HG03025 (cell line): ENCODE results near the gene RALY.
"Not testable (repeated sequence)": the region's sequence is repeated elsewhere in the genome, so short reads cannot be mapped to it uniquely, and the experiment has no call there.

ENCODE experiments used
- ATAC-seq: cut with Tn5 transposase; IDR thresholded peaks from one replicate; pipeline ENCODE4 v1.9.1; 2021; ENCODE audit warnings: mild to moderate bottlenecking, moderate library complexity; ENCODE audit not compliant: unreplicated experiment, low FRiP score

The RALY gene

GRCh38 chr20:34014878-34015277 lies 21.2 kb downstream of the RALY start:
- no peak for ATAC-seq

DNA sequence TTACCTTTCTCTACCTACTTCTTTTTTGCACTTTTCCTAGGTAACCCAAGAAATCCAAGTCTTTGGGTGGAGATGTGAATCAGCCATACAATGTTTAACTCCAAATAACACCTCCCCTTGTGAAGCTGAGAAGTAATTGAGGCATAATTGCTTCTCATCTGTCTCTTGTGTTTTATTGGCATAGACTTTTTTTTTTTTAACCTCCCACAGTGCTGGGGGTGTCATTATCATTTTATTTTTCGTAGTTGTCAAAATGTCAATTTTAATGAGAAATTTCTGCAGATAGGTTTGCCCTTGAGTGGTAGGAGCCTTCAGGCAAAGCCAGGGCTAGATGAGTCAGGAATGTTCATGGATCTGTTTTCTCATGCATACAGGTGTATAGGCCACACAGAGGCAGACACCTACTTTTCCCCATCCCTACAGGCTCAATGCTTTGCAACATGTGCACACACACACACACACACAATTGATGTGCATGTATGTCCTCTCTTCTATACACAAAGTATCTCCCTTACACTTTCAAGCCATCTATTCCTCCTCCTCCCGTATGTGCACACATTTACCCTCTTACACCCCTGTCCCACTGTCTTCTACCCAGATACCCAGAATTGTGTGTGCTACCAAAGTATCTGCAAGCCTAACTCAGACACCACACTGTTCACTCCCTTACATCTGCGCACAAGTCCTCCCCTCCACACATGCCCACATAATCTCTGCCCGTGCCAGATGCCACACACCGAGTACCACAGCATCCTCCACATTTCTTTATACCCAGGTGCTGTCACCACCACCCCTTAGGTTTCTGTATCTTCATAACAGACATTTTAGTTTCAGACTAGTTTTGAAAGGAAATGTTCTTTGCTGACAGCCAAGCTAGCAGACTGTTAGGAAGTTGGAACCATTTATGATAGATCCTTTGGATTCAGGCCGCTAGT lies 22.0 kb downstream of the RALY start:
- ATAC-seq = no peak

- no peak for ATAC-seq
Observed at GRCh38 chr20:34016736-34017135, 23.0 kb downstream of the RALY start.

GRCh38 chr20:34017610-34018009 lies 23.9 kb downstream of the RALY start:
- ATAC-seq = no peak

DNA sequence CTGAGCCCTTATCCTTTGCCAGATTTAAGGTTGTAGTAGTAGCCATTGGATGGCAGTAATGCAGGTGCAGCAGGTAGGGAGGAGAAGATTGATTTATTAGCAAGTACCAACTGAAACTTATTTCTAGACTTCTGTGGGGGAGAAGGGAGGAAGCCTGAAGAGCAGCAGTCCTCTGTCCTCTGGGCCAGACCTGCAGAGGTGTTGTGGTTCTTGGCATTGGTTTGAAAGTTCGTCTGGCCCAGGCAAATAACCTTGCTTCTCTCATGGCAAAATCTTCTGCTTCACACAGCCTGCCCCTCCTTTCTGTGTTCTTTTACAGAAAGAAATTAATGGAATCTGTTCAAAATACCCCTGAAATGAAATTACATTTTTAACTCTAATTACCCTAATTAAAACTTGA lies 24.5 kb downstream of the RALY start:
- ATAC-seq = no peak

DNA sequence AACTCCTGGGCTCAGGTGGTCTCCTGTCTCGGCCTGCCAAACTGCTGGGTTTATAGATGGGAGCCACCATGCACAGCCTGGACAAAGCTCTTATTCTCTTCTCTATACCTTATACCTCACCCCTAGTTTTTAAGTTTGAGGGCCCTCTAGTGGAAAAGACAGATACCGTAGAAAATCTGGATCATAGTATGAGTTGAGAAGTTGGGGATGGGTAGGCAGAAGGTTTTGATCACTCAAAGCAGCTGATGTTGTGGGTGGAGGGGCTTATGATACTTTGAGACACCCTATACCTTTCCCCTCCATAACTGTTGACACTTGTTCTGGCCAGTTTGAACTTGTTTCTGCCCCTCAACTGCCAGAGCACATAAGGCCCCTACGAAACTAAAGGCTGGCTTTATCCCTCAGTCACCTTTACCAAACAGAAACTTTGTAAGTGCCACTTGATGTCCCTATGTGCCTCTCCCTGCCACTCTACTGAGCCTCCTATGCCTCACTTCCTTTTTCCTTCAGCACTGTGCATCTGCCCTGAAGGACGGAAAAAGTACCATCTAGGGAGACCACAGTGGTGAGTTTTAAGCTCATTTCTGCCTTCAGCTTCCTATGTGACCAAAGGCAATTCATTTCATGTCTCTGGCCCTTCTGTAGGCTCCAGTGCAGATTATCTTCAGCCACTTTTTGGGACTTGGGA lies 28.6 kb downstream of the RALY start:
- ATAC-seq = no peak

GRCh38 chr20:34022839-34023234 lies 29.1 kb downstream of the RALY start:
- no peak for ATAC-seq

GRCh38 chr20:34023937-34024722 lies 30.4 kb downstream of the RALY start:
- no peak for ATAC-seq

DNA sequence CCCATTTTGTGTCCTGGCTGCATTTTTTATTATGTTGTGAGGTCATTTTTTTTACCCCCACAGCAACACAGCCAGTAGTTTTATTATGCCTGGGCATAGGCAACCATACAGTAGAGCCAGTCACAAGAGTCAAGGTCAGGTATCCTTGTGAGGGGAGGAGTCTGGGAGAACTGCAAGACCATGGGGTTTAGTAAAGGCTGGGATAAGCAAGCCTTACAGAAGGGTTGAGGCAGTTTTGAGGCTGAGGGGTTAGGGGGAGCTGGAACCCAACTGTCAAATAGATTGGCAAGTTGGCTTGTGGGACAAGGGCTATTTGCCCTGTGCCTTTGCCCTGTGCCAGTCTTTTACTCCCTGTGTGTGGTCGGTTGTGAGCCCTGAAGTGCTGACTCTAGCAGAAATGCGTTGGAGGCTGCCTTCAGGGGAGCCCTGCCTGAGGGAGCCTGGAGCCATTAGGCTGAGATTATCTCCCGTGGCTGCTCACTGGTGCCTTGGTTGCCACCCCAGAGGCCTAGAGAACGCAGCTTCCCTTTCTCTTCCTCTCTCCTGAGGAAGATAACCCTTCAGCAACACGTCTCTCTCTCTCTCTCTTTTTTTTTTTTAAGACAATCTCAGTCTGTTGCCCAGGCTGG lies 31.1 kb downstream of the RALY start:
- no peak for ATAC-seq

GRCh38 chr20:34028013-34028412 lies 34.3 kb downstream of the RALY start:
- ATAC-seq = not testable (repeated sequence)

DNA sequence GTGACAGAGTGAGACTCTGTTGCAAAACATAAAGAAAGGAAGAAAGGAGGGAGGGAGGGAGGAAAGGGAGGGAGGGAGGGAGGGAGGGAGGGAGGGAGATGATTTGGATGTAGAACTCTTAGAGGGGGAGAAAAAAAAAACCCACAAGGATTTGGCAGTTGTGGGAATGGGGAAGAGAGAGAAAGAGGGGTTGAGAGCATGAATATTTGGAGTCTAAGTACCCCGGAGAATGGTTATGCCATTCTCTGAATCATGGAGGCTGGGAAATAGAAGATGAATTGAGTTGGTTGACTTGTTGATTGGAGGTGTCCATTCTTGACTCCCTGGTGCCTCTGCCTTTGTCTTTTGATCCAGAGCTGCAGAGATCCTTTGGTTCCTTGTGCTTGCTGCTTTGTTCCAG lies 35.7 kb downstream of the RALY start:
- no peak for ATAC-seq

- no peak for ATAC-seq
Observed at GRCh38 chr20:34030456-34030855, 36.7 kb downstream of the RALY start.

DNA sequence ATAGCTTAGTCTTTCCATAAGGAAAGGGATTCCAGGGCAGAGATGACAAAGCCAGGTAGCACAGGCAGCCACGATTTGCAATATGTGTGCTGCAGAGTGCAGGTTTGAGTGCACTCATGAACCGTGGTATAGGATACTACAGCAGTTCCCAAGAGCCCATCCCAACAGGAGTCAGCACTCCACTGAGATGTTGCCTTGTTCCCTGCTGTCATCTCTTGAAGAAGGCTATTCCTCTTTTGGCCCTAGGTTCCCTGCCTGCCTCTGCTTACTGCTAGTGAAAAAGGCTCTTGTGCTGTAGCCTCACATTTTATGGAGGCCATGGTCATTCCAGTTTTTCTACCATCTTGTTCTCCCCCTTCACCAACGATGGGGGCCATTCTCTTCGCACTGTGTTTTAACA lies 40.2 kb downstream of the RALY start:
- ATAC-seq = no peak

DNA sequence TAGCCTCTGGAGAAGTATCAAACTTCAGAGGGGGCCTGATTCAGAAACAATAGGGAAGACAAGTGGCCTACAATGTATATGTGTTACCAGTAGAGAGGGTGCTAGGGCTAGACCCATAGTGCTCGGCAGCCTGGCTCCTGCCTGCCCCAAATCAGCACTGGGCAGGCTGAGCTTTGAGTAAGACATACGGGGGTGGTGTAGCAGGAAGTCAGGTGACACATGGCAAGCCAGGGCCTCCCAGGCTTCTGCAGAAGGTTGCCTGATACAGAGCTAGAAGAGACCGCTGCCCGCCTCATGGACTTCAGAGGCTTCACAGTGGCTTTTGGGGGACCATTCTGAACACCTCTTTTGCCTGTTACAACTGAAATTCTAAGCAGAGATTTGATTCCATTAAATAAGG lies 43.4 kb downstream of the RALY start:
- ATAC-seq = no peak

DNA sequence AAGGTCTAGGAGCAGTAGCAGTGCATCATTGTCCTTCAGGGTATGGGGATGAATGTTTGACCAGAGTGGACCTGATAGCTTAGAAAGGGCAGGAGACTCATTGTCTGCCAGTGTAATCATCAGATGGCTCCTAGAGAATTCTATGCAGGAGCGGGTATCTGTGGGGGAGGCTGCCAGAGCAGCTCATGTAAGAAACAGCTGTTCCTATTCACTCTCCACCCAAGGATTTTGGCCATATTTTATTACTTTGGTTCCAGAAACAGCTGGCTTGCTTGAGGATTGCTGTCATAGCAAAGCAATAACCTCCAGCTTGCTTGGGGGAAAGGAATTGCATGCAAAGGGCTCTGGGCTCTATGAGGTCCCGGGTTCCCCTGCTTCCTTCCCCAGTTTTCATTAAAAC lies 44.1 kb downstream of the RALY start:
- ATAC-seq = no peak

- ATAC-seq = no peak
Observed at GRCh38 chr20:34040300-34040995, 46.7 kb downstream of the RALY start.

GRCh38 chr20:34041226-34041625 lies 47.5 kb downstream of the RALY start:
- ATAC-seq = no peak

- ATAC-seq = no peak
Observed at GRCh38 chr20:34042262-34042661, 48.6 kb downstream of the RALY start.

GRCh38 chr20:34043025-34043424 lies 49.3 kb downstream of the RALY start:
- ATAC-seq = no peak

DNA sequence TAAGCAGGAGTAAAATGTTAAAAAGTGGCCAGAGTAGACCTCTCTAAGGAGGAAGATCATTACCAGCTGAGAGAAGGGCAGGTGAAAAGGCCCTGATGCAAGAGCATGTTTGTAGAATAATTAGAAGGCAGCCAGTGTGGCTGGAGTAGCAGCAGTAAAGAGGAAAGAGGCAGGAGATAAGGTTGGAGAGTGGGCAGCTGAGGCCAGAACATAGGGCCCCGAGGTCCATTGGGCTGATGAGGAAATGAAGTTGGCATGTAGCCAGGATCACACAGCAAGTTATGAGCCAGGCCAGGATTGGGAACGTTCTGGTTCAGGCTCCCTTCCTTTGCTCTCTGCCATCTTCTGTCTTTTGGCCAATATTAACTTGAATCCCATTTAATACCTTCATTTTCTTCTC lies 51.6 kb downstream of the RALY start:
- ATAC-seq = no peak
